ENCODE results near the gene ZNF300.
"Not testable (repeated sequence)": the region's sequence is repeated elsewhere in the genome, so short reads cannot be mapped to it uniquely, and the experiment has no call there.

The ZNF300 gene

DNA sequence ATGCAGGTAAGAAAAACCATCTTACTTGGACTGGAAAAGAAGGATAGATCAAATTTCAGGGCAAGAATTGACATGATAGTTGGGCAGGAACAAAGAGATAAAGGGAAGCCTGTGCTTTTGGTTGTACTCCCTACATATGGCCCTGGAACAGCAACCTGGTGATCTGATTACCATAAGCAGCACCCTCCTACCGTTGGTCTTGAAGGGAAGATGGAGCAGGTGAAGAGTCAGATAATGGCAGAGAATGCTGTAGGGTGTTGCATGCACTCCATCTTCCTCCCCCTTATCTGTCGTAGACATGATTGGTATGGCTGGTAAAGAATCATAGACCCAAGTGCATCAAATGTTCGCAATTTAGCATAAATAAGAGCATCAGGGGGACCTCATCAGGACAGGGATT is 53.7 kb downstream of the ZNF300 start:
- DNase-seq, result no peak
- H3K27me3 ChIP-seq (ENCODE audit: insufficient read depth, low read depth, severe bottlenecking), result peaks cover 7% of the 10 kb centered on the region
- H3K27ac ChIP-seq, result no peak overlapping the region
- H3K36me3 ChIP-seq, result no peaks in the 10 kb centered on the region
- H3K9me3 ChIP-seq (ENCODE audit: severe bottlenecking), result no peaks in the 10 kb centered on the region
- TF ChIP-seq, protein P1, sequence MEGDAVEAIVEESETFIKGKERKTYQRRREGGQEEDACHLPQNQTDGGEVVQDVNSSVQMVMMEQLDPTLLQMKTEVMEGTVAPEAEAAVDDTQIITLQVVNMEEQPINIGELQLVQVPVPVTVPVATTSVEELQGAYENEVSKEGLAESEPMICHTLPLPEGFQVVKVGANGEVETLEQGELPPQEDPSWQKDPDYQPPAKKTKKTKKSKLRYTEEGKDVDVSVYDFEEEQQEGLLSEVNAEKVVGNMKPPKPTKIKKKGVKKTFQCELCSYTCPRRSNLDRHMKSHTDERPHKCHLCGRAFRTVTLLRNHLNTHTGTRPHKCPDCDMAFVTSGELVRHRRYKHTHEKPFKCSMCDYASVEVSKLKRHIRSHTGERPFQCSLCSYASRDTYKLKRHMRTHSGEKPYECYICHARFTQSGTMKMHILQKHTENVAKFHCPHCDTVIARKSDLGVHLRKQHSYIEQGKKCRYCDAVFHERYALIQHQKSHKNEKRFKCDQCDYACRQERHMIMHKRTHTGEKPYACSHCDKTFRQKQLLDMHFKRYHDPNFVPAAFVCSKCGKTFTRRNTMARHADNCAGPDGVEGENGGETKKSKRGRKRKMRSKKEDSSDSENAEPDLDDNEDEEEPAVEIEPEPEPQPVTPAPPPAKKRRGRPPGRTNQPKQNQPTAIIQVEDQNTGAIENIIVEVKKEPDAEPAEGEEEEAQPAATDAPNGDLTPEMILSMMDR (IDR thresholded peaks at IDR 0.05; ENCODE audit: low read depth, low read length), result no peak
- H3K4me3 ChIP-seq (ENCODE audit: low read depth, low read length), result no peak overlapping the region

DNA sequence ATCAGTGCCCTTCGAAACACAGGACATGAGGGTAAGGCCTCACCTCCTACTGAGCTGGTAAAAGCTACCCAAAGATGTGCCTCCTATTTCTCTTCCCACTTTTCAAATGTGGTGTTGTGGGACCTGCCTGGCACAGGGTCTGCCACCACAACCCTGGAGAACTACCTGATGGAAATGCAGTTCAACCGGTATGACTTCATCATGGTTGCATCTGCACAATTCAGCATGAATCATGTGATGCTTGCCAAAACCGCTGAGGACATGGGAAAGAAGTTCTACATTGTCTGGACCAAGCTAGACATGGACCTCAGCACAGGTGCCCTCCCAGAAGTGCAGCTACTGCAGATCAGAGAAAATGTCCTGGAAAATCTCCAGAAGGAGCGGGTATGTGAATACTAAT is 56.5 kb downstream of the ZNF300 start:
- Histone ChIP-seq H3K4me3 (ENCODE audit: low read depth, low read length) (no peak overlapping the region), H3K36me3 (no peaks in the 10 kb centered on the region), H3K27me3 (ENCODE audit: insufficient read depth, low read depth, severe bottlenecking) (peaks cover 7% of the 10 kb centered on the region)

DNA sequence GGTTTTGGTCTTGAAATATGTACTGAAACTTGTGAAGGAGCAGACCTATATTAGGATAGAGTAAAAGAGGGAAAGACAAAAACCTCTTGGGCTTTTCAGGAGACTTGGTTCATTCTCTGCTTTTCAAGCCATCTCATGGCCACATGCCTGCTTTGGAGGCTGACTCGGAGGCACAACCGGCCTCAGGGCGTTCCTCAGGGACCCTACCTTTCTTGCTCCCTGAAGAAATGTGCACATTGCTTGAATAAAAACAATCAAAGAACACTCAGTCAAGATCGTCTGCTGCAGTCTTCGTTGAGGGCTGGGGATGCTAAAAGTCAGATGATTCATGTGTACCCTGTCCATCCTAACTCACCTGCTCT is 57.5 kb downstream of the ZNF300 start:
- no peaks in the 10 kb centered on the region for H3K36me3 ChIP-seq
- peaks cover 7% of the 10 kb centered on the region for H3K27me3 ChIP-seq (ENCODE audit: insufficient read depth, low read depth, severe bottlenecking)
- no peak overlapping the region for H3K27ac ChIP-seq
- H3K4me3 ChIP-seq (ENCODE audit: low read depth, low read length), result no peak overlapping the region
- H3K9me3 ChIP-seq (ENCODE audit: severe bottlenecking), result no peaks in the 10 kb centered on the region
- no peak for DNase-seq
- TF ChIP-seq, protein P1 (IDR thresholded peaks at IDR 0.05; ENCODE audit: low read depth, low read length), result no peak

More for the DNA sequence above, 56.5 kb downstream of the ZNF300 start:
- Histone ChIP-seq H3K9me3 (ENCODE audit: severe bottlenecking) (no peaks in the 10 kb centered on the region), H3K27ac (no peak overlapping the region)
- no peak for DNase-seq
- TF ChIP-seq, protein P1 (IDR thresholded peaks at IDR 0.05; ENCODE audit: low read depth, low read length), result no peak

DNA sequence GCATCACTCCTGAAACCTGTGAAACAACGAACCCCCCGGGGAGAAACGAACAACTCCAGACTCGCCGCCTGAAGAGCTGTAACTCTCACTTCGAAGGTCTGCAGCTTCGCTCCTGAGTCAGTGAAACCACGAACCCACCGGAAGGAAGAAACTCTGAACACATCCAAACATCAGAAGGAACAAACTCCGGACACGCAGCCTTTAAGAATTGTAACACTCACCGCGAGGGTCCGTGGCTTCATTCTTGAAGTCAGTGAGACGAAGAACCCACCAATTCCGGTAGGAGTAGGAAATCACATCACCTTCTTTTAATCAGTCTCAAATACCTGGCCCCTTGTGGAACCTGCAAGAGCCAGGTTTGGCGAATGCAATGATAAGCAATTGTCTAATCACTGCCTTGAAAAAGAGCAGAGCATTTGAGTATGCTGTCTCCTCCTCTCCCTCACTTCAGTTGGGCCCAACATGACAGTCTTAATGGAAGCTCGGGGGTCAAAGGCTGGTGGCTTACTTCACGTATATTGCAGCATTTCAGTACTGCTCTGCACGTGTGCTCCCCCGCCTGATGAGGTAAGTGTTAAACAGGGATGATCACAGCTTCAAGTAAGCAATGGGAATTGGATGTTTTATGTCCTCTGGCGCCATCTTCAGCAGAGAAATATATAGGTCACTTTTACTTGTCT is 58.0 kb downstream of the ZNF300 start:
- H3K36me3 ChIP-seq, result no peaks in the 10 kb centered on the region
- DNase-seq, result peak; percentile 62
- no peak overlapping the region for H3K4me3 ChIP-seq (ENCODE audit: low read depth, low read length)
- TF ChIP-seq, protein P1 (IDR thresholded peaks at IDR 0.05; ENCODE audit: low read depth, low read length), result peak; percentile 54
- no peak overlapping the region for H3K27ac ChIP-seq
- H3K27me3 ChIP-seq (ENCODE audit: insufficient read depth, low read depth, severe bottlenecking), result peaks cover 7% of the 10 kb centered on the region
- no peaks in the 10 kb centered on the region for H3K9me3 ChIP-seq (ENCODE audit: severe bottlenecking)

DNA sequence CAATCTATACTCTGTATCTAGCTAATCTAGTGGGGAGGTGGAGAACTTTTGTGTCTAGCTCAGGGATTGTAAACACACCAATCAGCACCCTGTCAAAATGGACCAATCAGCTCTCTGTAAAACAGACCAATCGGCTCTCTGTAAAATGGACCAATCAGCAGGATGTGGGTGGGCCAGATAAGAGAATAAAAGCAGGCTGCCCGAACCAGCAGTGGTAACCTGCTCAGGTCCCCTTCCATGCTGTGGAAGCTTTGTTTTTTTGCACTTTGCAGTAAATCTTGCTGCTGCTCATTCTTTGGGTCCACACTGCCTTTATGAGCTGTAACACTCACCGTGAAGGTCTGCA is 58.5 kb downstream of the ZNF300 start, which contains the start of gene IRGM:
Gene IRGM (plus strand): TSS at position 214 of the 346 bp plus-strand sequence. CDS start 1,603 bp downstream, outside the sequence.
- not testable (repeated sequence) for H3K9me3 ChIP-seq (ENCODE audit: severe bottlenecking); H3K27ac ChIP-seq; H3K36me3 ChIP-seq; DNase-seq; H3K27me3 ChIP-seq (ENCODE audit: insufficient read depth, low read depth, severe bottlenecking); H3K4me3 ChIP-seq (ENCODE audit: low read depth, low read length)

DNA sequence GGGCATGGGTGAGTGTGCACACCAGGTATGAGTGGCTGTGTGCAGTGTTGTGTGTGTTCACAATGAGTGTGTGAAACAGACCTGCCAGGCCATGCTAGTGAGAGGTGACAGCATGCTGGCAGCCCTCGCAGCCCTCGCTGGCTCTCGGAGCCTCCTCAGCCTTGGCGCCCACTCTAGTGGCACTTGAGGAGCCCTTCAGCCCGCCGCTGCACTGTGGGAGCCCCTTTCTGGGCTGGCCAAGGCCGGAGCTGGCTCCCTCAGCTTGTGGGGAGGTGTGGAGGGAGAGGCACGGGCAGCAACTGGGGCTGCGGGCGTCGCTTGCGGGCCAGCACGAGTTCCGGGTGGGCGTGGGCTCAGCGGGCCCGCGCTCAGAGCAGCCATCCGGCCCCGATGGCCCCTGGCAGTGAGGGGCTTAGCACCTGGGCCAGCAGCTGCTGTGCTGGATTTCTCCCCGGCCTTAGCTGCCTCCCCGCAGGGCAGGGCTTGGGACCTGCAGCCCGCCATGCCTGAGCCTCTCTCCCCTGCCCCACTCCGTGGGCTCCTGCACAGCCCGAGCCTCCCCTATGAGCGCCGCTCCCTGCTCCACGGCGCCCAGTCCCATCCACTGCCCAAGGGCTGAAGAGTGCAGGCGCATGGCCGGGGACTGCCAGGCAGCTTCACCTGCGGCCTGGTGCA is 59.5 kb downstream of the ZNF300 start:
- H3K4me3 ChIP-seq (ENCODE audit: low read depth, low read length); H3K27ac ChIP-seq; H3K9me3 ChIP-seq (ENCODE audit: severe bottlenecking); H3K36me3 ChIP-seq; DNase-seq: not testable (repeated sequence)
- H3K27me3 ChIP-seq (ENCODE audit: insufficient read depth, low read depth, severe bottlenecking), result peaks cover 11% of the 10 kb centered on the region
